WI38 (cell line): ENCODE data around the gene POSTN.

Experiments used
- H3K4me3 ChIP-seq: 2 replicates; pipeline ENCODE4 v1.5.1; 2011; ENCODE audit warnings: low read depth, mild to moderate bottlenecking, control low read depth, low read length
- TF ChIP-seq, protein P1 (sequence below): IDR thresholded peaks from 2 replicates; pipeline ENCODE4 v1.5.1; 2012; ENCODE audit warnings: low read depth, mild to moderate bottlenecking, control low read depth, low read length

Gene POSTN

DNA sequence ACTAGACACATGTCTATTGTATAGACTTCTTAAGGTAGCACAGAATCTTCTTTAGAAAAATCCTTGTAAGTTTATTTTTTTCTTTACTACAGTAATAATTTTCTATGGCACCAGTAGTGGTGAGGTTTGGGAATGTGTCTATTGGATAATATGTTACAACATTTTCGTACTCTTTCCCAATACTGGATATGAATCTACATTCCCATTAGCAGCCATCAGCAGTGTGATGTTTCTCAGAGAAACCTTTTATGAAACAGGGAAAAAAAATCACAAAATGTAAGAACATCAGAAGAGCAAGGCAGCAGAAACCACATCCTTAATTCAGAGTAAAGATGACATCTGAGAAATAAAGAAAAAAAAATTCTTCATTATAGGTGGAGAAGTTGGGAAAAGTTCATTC lies 83.3 kb downstream of the POSTN start:
- TF ChIP-seq, protein P1, sequence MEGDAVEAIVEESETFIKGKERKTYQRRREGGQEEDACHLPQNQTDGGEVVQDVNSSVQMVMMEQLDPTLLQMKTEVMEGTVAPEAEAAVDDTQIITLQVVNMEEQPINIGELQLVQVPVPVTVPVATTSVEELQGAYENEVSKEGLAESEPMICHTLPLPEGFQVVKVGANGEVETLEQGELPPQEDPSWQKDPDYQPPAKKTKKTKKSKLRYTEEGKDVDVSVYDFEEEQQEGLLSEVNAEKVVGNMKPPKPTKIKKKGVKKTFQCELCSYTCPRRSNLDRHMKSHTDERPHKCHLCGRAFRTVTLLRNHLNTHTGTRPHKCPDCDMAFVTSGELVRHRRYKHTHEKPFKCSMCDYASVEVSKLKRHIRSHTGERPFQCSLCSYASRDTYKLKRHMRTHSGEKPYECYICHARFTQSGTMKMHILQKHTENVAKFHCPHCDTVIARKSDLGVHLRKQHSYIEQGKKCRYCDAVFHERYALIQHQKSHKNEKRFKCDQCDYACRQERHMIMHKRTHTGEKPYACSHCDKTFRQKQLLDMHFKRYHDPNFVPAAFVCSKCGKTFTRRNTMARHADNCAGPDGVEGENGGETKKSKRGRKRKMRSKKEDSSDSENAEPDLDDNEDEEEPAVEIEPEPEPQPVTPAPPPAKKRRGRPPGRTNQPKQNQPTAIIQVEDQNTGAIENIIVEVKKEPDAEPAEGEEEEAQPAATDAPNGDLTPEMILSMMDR, result no peak

More for the DNA sequence above, 83.3 kb downstream of the POSTN start:
- H3K4me3 ChIP-seq, result no peak overlapping the region
